ENCODE measurements around the gene DCAF12.

GRCh38 chr9:34145165-34145564 lies 18.7 kb upstream of the DCAF12 start:
- TF ChIP-seq EP300 (IDR thresholded peaks at IDR 0.05): no peak
- no peak for TF ChIP-seq POLR2A (IDR thresholded peaks at IDR 0.05)
- no peak for TF ChIP-seq CTCF (IDR thresholded peaks at IDR 0.05)
- no peak for TF ChIP-seq POLR2AphosphoS5 (IDR thresholded peaks at IDR 0.05)
